HG03439 (cell line): Measurements from ENCODE around the gene KDM3A.

Experiments used
- ATAC-seq: cut with Tn5 transposase; IDR thresholded peaks from one replicate; pipeline ENCODE4 v1.9.1; 2021; ENCODE audit warnings: mild to moderate bottlenecking, moderate library complexity; ENCODE audit not compliant: unreplicated experiment

Gene KDM3A

GRCh38 chr2:86430368-86430767, 10.8 kb upstream of the KDM3A start:
- no peak for ATAC-seq

- no peak for ATAC-seq
Measured at GRCh38 chr2:86433137-86433536, 8.0 kb upstream of the KDM3A start.

GRCh38 chr2:86434290-86434689, 6.9 kb upstream of the KDM3A start:
- no peak for ATAC-seq

- no peak for ATAC-seq
Measured at GRCh38 chr2:86435531-86435930, 5.6 kb upstream of the KDM3A start.

- no peak for ATAC-seq
Measured at GRCh38 chr2:86436328-86436727, 4.8 kb upstream of the KDM3A start.

GRCh38 chr2:86439879-86440630, 1.1 kb upstream of the KDM3A start:
- no peak for ATAC-seq

- ATAC-seq: no peak
Measured at GRCh38 chr2:86441392-86441881, 266 bp downstream of the KDM3A start.

GRCh38 chr2:86441882-86442641, 891 bp downstream of the KDM3A start:
- peak; percentile 5 for ATAC-seq

GRCh38 chr2:86442642-86443005, 1.5 kb downstream of the KDM3A start:
- ATAC-seq: peak; percentile 57

- ATAC-seq: no peak
Measured at GRCh38 chr2:86443631-86444350, 2.6 kb downstream of the KDM3A start.

- no peak for ATAC-seq
Measured at GRCh38 chr2:86445436-86445835, 4.3 kb downstream of the KDM3A start.

GRCh38 chr2:86446060-86446459, 4.9 kb downstream of the KDM3A start:
- no peak for ATAC-seq

- no peak for ATAC-seq
Measured at GRCh38 chr2:86453836-86454235, 12.7 kb downstream of the KDM3A start.

- no peak for ATAC-seq
Measured at GRCh38 chr2:86454238-86454637, 13.1 kb downstream of the KDM3A start.

- ATAC-seq: no peak
Measured at GRCh38 chr2:86455181-86455580, 14.0 kb downstream of the KDM3A start.

GRCh38 chr2:86461042-86461743, 20.0 kb downstream of the KDM3A start:
- no peak for ATAC-seq

- ATAC-seq: no peak
Measured at GRCh38 chr2:86464652-86465051, 23.5 kb downstream of the KDM3A start.

- ATAC-seq: no peak
Measured at GRCh38 chr2:86466306-86466705, 25.1 kb downstream of the KDM3A start.

GRCh38 chr2:86468162-86469033, 27.2 kb downstream of the KDM3A start:
- no peak for ATAC-seq

- ATAC-seq: no peak
Measured at GRCh38 chr2:86470890-86471289, 29.7 kb downstream of the KDM3A start.
